K562 (cell line): ENCODE data around the gene FDPS. TPM values are rescaled to one million over a fixed set of nuclear protein-coding genes. Genes with fewer than 3 reads are reported as not detected.
A peak's percentile ranks its signal among the peaks of the same experiment; 100 is the strongest.

Experiments used
- GABPB2 ChIP-seq: fragments of 250-450 bp; sonication (Bioruptor Pico); conservative IDR thresholded peaks from 2 replicates; pipeline ENCODE4 v1.5.1; 2021; ENCODE audit warnings: mild to moderate bottlenecking
- MTA3 ChIP-seq: fragments of 450-650 bp; formaldehyde crosslinking; IDR thresholded peaks from 2 replicates; pipeline ENCODE4 v1.6.1; 2017; ENCODE audit warnings: mild to moderate bottlenecking, borderline replicate concordance
- NONO ChIP-seq, 2 experiments: fragments of 200-400 bp in 1 of 2; fragments of 450-650 bp in 1 of 2; formaldehyde crosslinking in 1 of 2; IDR thresholded peaks; 2 replicates each; pipeline ENCODE4 v1.6.1; 2017; ENCODE audit warnings: low read depth in 2 of 2, mild to moderate bottlenecking in 2 of 2, moderate library complexity in 2 of 2, low read length in 1 of 2
- REST ChIP-seq, 2 experiments: fragments of 450-650 bp; formaldehyde crosslinking in 1 of 2; IDR thresholded peaks; 2 replicates each; pipeline versions ENCODE4 v1.4.0 to v1.6.1; 2014 to 2020; ENCODE audit warnings: mild to moderate bottlenecking in 2 of 2, borderline replicate concordance in 1 of 2, low read depth in 1 of 2
- ZNF212 ChIP-seq: fragments of 450-650 bp; formaldehyde crosslinking; IDR thresholded peaks from 2 replicates; pipeline ENCODE4 v1.4.0; 2020; ENCODE audit warnings: mild to moderate bottlenecking
- polyA plus RNA-seq, 8 experiments: library from polyadenylated mRNA; depleted of rRNA in 4 of 8; stranded (reverse) in 5 of 8; unstranded in 3 of 8; fragments of >200 nt; fragmentation: Nextera tagmentation in 2 of 8; fragmentation: Illumina TruSeq in 1 of 8; extraction: Ambion mirVana in 2 of 8; extraction: Trizol in 1 of 8; gene quantifications; 2 replicates each; pipeline versions ENCODE4 v1.2.1 to v1.2.3, GENCODE V29; 2011 to 2014; ENCODE audit warnings: inconsistent platforms in 1 of 8, missing spikeins in 1 of 8
- total RNA-seq, 7 experiments: library from RNA; depleted of rRNA in 6 of 7; stranded (reverse); fragments of >200 nt in 6 of 7; fragmentation: Illumina TruSeq in 2 of 7; extraction: Trizol in 2 of 7; gene quantifications; 2 replicates each; pipeline versions ENCODE4 v1.2.1 to v1.2.3, GENCODE V29; 2011 to 2021; ENCODE audit warnings: low replicate concordance in 1 of 7
- TF ChIP-seq, protein P1 (sequence below): sonication (generic); formaldehyde crosslinking; IDR thresholded peaks from 2 replicates; pipeline ENCODE4 v1.8.0; 2022; ENCODE audit warnings: mild to moderate bottlenecking, missing genetic modification reagents, borderline replicate concordance
- TF ChIP-seq, protein P2 (sequence below): fragments of 450-650 bp; IDR thresholded peaks from 2 replicates; pipeline ENCODE4 v1.6.1; 2016; ENCODE audit warnings: borderline replicate concordance
- TF ChIP-seq, protein P3 (sequence below): sonication (generic); formaldehyde crosslinking; IDR thresholded peaks from 2 replicates; pipeline ENCODE4 v1.8.0; 2023; ENCODE audit warnings: mild to moderate bottlenecking, missing genetic modification reagents

FDPS gene
- total and polyA plus RNA-seq, 9 of the 15 experiments (the other 6 are each of a cell fraction or from before 2014, with no cell fraction given), result 247 to 884 (median 360) TPM

- TF ChIP-seq, protein P1, sequence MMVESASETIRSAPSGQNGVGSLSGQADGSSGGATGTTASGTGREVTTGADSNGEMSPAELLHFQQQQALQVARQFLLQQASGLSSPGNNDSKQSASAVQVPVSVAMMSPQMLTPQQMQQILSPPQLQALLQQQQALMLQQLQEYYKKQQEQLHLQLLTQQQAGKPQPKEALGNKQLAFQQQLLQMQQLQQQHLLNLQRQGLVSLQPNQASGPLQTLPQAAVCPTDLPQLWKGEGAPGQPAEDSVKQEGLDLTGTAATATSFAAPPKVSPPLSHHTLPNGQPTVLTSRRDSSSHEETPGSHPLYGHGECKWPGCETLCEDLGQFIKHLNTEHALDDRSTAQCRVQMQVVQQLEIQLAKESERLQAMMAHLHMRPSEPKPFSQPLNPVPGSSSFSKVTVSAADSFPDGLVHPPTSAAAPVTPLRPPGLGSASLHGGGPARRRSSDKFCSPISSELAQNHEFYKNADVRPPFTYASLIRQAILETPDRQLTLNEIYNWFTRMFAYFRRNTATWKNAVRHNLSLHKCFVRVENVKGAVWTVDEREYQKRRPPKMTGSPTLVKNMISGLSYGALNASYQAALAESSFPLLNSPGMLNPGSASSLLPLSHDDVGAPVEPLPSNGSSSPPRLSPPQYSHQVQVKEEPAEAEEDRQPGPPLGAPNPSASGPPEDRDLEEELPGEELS (CRISPR knock-in tag), result no peak
- TF ChIP-seq ZNF212 (CRISPR knock-in tag) (no peak), REST (IDR thresholded peaks at IDR 0.05; ENCODE audit: borderline replicate concordance) (peak; percentile 82), REST (CRISPR knock-in tag; IDR thresholded peaks at IDR 0.05; ENCODE audit: low read depth) (peak; percentile 82; the same call in 1 of the 2 replicates), MTA3 (peak; percentile 65; the same call in 1 of the 2 replicates), GABPB2 (CRISPR knock-in tag) (no peak), NONO (IDR thresholded peaks at IDR 0.05; ENCODE audit: low read depth in 2 of 2, low read length in 1 of 2) (peak in 1 of 2 experiments; percentile 50; a peak in 1 of 4 replicates)
- TF ChIP-seq, protein P2, sequence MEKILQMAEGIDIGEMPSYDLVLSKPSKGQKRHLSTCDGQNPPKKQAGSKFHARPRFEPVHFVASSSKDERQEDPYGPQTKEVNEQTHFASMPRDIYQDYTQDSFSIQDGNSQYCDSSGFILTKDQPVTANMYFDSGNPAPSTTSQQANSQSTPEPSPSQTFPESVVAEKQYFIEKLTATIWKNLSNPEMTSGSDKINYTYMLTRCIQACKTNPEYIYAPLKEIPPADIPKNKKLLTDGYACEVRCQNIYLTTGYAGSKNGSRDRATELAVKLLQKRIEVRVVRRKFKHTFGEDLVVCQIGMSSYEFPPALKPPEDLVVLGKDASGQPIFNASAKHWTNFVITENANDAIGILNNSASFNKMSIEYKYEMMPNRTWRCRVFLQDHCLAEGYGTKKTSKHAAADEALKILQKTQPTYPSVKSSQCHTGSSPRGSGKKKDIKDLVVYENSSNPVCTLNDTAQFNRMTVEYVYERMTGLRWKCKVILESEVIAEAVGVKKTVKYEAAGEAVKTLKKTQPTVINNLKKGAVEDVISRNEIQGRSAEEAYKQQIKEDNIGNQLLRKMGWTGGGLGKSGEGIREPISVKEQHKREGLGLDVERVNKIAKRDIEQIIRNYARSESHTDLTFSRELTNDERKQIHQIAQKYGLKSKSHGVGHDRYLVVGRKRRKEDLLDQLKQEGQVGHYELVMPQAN, result peak; percentile 65
- TF ChIP-seq, protein P3, sequence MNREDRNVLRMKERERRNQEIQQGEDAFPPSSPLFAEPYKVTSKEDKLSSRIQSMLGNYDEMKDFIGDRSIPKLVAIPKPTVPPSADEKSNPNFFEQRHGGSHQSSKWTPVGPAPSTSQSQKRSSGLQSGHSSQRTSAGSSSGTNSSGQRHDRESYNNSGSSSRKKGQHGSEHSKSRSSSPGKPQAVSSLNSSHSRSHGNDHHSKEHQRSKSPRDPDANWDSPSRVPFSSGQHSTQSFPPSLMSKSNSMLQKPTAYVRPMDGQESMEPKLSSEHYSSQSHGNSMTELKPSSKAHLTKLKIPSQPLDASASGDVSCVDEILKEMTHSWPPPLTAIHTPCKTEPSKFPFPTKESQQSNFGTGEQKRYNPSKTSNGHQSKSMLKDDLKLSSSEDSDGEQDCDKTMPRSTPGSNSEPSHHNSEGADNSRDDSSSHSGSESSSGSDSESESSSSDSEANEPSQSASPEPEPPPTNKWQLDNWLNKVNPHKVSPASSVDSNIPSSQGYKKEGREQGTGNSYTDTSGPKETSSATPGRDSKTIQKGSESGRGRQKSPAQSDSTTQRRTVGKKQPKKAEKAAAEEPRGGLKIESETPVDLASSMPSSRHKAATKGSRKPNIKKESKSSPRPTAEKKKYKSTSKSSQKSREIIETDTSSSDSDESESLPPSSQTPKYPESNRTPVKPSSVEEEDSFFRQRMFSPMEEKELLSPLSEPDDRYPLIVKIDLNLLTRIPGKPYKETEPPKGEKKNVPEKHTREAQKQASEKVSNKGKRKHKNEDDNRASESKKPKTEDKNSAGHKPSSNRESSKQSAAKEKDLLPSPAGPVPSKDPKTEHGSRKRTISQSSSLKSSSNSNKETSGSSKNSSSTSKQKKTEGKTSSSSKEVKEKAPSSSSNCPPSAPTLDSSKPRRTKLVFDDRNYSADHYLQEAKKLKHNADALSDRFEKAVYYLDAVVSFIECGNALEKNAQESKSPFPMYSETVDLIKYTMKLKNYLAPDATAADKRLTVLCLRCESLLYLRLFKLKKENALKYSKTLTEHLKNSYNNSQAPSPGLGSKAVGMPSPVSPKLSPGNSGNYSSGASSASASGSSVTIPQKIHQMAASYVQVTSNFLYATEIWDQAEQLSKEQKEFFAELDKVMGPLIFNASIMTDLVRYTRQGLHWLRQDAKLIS, result peak; percentile 85; the same call in 1 of the 2 replicates
Measured at GRCh38 chr1:155277070-155277901, 31.4 kb upstream of the FDPS start, which contains the start of gene HCN3 (continued).
